Measurements from ENCODE around the gene USP6NL. TPM values are rescaled to one million over a fixed set of nuclear protein-coding genes. Genes with fewer than 3 reads are reported as not detected.

The USP6NL gene
- polyA plus RNA-seq, 3 donors, result 5.5 to 7.7 (median 6.7) TPM

- H3K27ac Mint-ChIP-seq, result no peak overlapping the region
These were observed 35.0 kb upstream of the USP6NL start for GRCh38 chr10:11646450-11646849.

GRCh38 chr10:11643039-11643438, 31.6 kb upstream of the USP6NL start:
- Histone ChIP-seq H3K9me3 (replicated peaks in 1 of 2; ENCODE audit: control insufficient read depth in 1 of 2, insufficient read depth in 1 of 2, low read length in 2 of 2) (no peaks in the 10 kb centered on the region), H3K4me1 (ENCODE audit: control insufficient read depth in 1 of 2, insufficient read depth in 2 of 2, low read length in 2 of 2) (peaks cover 12 to 21% of the 10 kb centered on the region in 2 donors), H3K4me3 (replicated peaks in 1 of 3; ENCODE audit: low read depth in 2 of 3, low read length in 3 of 3) (no peak overlapping the region), H3K79me2 (ENCODE audit: insufficient read depth, low read length) (no peaks in the 10 kb centered on the region), H3K4me2 (replicated peaks; ENCODE audit: extremely low read depth, low read length, poor library complexity, severe bottlenecking) (no peak overlapping the region), H4K20me1 (ENCODE audit: insufficient read depth, low read length) (no peaks in the 10 kb centered on the region), H3K27ac (ENCODE audit: low read depth in 1 of 2, low read length in 2 of 2) (no peak overlapping the region), H3K9ac (ENCODE audit: insufficient read depth, low read length, poor library complexity, severe bottlenecking) (no peak overlapping the region), H3K27me3 (ENCODE audit: control insufficient read depth in 2 of 2, insufficient read depth in 2 of 2, low read length in 2 of 2) (no peaks in the 10 kb centered on the region), H3K36me3 (replicated peaks in 1 of 2; ENCODE audit: control insufficient read depth in 1 of 2, insufficient read depth in 2 of 2, low read length in 2 of 2) (no peaks in the 10 kb centered on the region), H2AFZ (ENCODE audit: insufficient read depth, low read depth, low read length, poor library complexity, severe bottlenecking) (no peak overlapping the region)
- DNase-seq, result no peak
- Mint-ChIP-seq H3K27ac (no peak overlapping the region), H3K4me1 (peaks cover 42% of the 10 kb centered on the region), H3K36me3 (no peaks in the 10 kb centered on the region), H3K9me3 (no peaks in the 10 kb centered on the region), H3K4me3 (no peak overlapping the region), H3K27me3 (ENCODE audit: low read depth in 3 of 3) (peaks cover 2 to 4% (median 3%) of the 10 kb centered on the region in 3 donors)
- TF ChIP-seq CTCF (IDR thresholded peaks at IDR 0.05), result no peak
- intact Hi-C loops (cut with micrococcal nuclease), result no loop called here
- WGBS (ENCODE audit: insufficient coverage), result 89% methylated on average over 3 of the region's 6 CpGs

More at GRCh38 chr10:11646450-11646849, 35.0 kb upstream of the USP6NL start:
- Histone ChIP-seq H3K79me2 (ENCODE audit: insufficient read depth, low read length) (no peaks in the 10 kb centered on the region), H4K20me1 (ENCODE audit: insufficient read depth, low read length) (no peaks in the 10 kb centered on the region), H3K36me3 (replicated peaks in 1 of 2; ENCODE audit: control insufficient read depth in 1 of 2, insufficient read depth in 2 of 2, low read length in 2 of 2) (no peaks in the 10 kb centered on the region), H3K4me1 (ENCODE audit: control insufficient read depth in 1 of 2, insufficient read depth in 2 of 2, low read length in 2 of 2) (peaks cover 10 to 12% of the 10 kb centered on the region in 2 donors), H3K4me3 (replicated peaks in 1 of 3; ENCODE audit: low read depth in 2 of 3, low read length in 3 of 3) (no peak overlapping the region), H3K9me3 (replicated peaks in 1 of 2; ENCODE audit: control insufficient read depth in 1 of 2, insufficient read depth in 1 of 2, low read length in 2 of 2) (no peaks in the 10 kb centered on the region), H3K27ac (ENCODE audit: low read depth in 1 of 2, low read length in 2 of 2) (no peak overlapping the region), H2AFZ (ENCODE audit: insufficient read depth, low read depth, low read length, poor library complexity, severe bottlenecking) (no peak overlapping the region), H3K27me3 (ENCODE audit: control insufficient read depth in 2 of 2, insufficient read depth in 2 of 2, low read length in 2 of 2) (no peaks in the 10 kb centered on the region), H3K9ac (ENCODE audit: insufficient read depth, low read length, poor library complexity, severe bottlenecking) (no peak overlapping the region), H3K4me2 (replicated peaks; ENCODE audit: extremely low read depth, low read length, poor library complexity, severe bottlenecking) (no peak overlapping the region)
- Mint-ChIP-seq H3K36me3 (no peaks in the 10 kb centered on the region), H3K27me3 (ENCODE audit: low read depth in 3 of 3) (peaks cover under 1 to 4% (median 2%) of the 10 kb centered on the region in 3 donors), H3K9me3 (no peaks in the 10 kb centered on the region), H3K4me3 (no peak overlapping the region), H3K4me1 (peaks cover 28% of the 10 kb centered on the region)
- intact Hi-C loops (cut with micrococcal nuclease), result no loop called here
- TF ChIP-seq CTCF (IDR thresholded peaks at IDR 0.05), result no peak
- no peak for DNase-seq
- 78% methylated on average over 5 of the region's 9 CpGs for WGBS (ENCODE audit: insufficient coverage)

Data from CD14-positive monocyte (primary cell).